Esophagus (tissue), 2 donors: ENCODE data around the gene STAT3. TPM values are rescaled to one million over a fixed set of nuclear protein-coding genes. Genes with fewer than 3 reads are reported as not detected.
A peak's percentile ranks its signal among the peaks of the same experiment; 100 is the strongest.
"Not testable (repeated sequence)": the region's sequence is repeated elsewhere in the genome, so short reads cannot be mapped to it uniquely, and the experiment has no call there.

Experiments
- H3K27ac ChIP-seq, 2 donors: one replicate each; pipeline ENCODE4 v1.5.1; 2013; ENCODE audit warnings: low read depth in 2 of 2, mild to moderate bottlenecking in 2 of 2, inconsistent platforms in 1 of 2, low read length in 1 of 2, moderate library complexity in 1 of 2
- H3K27me3 ChIP-seq, 2 donors: one replicate each; pipeline ENCODE4 v1.6.1; 2013; ENCODE audit warnings: low read length in 2 of 2, control low read depth in 1 of 2, mild to moderate bottlenecking in 1 of 2; ENCODE audit not compliant: insufficient read depth in 2 of 2, control insufficient read depth in 1 of 2
- H3K36me3 ChIP-seq, 2 donors: one replicate each; pipeline ENCODE4 v1.6.1; 2013; ENCODE audit warnings: low read length in 1 of 2; ENCODE audit not compliant: control insufficient read depth in 2 of 2, insufficient read depth in 2 of 2
- H3K4me1 ChIP-seq, 2 donors: one replicate each; pipeline ENCODE4 v1.6.1; 2013; ENCODE audit warnings: low read length in 1 of 2; ENCODE audit not compliant: control insufficient read depth in 2 of 2, insufficient read depth in 2 of 2
- H3K4me3 ChIP-seq, 2 donors: one replicate each; pipeline ENCODE4 v1.5.1; 2013; ENCODE audit warnings: low read length in 2 of 2, mild to moderate bottlenecking in 2 of 2, low read depth in 1 of 2, moderate library complexity in 1 of 2
- H3K9me3 ChIP-seq, 2 donors: one replicate each; pipeline ENCODE4 v1.6.1; 2013; ENCODE audit warnings: mild to moderate bottlenecking in 2 of 2, low read depth in 1 of 2, low read length in 1 of 2, moderate library complexity in 1 of 2; ENCODE audit not compliant: control insufficient read depth in 2 of 2, insufficient read depth in 1 of 2
- WGBS, 2 donors: extraction: QIAGEN DNeasy Blood & Tissue Kit; methylation state at CpG; one replicate each; pipeline ENCODE4 v1.1.7; 2013; 5-methylcytosine and 5-hydroxymethylcytosine counted together
- polyA plus RNA-seq, 2 donors: library from polyadenylated mRNA; stranded (reverse); fragments of 200-250 nt; gene quantifications; one replicate each; pipeline ENCODE4 v1.2.3, GENCODE V29; 2013
- donor health status: healthy with polysubstance abuse.
- donor health status: Bipolar disorder and iron deficiency.

The STAT3 gene
- polyA plus RNA-seq, 2 donors = 30.8 to 64.2 TPM

DNA sequence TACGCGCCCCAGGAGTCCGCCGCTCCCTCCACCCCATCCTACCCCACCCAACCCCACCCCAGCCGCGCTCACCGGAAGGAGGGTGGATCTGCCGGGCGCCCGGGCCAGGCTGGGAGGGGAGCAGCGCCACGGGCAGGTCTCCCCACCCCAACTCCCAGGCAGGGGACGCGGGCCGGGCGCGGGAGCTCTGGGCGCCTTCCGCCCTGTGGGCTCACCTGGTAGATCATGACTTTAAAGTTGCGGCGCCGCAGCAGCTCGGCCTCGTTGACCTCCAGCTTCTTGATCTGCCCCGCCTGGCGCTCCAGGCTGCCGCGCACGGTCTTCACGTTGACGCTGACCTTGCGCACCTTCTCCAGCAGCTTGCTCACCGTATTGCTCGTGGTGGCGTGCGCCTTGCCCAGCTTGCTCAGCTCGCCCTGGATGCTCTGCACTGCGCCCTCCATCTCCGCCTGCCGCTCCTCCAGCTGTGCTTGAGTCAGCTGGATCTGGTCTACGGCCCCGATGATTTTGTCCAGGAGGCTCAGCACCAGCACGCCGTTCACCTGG lies 34.2 kb upstream of the STAT3 start:
- peak overlapping the region; percentile 68 to 75 for H3K4me3 ChIP-seq
- no peaks in the 10 kb centered on the region for H3K36me3 ChIP-seq
- no peaks in the 10 kb centered on the region for H3K9me3 ChIP-seq
- no peaks in the 10 kb centered on the region for H3K27me3 ChIP-seq
- WGBS, 2 donors = 0% methylated on average over 35 to 44 of the region's 44 CpGs
- H3K4me1 ChIP-seq = peaks cover 0 to 6% of the 10 kb centered on the region in 2 donors
- H3K27ac ChIP-seq = peak overlapping the region; percentile 95 to 96

DNA sequence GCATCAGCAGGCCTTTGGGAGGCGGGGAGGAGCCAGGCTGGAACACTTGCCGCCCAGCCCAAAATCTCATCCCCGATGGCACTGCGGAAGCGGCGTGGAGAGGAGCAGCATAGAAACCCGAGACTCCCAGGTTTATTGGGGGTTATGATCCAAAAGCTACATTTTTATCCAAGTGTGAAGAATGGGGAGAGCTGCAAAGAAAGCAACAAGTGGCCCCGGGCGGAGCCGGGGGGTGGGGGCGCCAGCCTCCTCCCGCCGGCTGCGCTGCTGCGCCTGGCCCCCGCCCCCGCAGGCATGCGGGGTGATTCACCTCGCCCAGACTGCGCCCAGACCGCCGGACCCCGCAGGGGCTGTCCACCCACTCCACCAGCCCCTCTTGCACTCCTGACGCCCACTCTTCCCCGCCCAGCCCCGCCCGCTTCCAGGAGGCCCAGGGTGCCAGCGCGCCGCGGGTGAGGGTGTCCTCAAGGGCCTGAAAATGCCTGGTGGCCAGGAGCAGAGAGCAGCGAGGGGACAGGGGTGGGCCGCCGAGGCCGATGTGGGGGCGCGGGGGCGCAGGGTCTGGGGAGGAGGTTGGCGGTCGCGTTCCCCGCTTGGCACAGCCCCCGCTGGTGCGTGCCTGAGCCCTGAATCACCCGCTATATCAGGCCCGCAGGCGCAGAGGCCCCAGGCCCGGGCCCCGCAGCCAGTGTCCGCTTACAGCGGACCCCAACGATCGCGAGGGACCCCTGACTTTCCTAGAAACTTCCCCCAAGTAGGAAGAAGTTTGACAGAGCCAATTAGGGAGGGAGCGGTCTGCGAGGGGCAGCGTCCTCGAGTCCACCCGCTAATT lies 33.5 kb upstream of the STAT3 start:
- Histone ChIP-seq H3K27ac (peak overlapping the region; percentile 95 to 96), H3K27me3 (no peaks in the 10 kb centered on the region), H3K4me1 (peaks cover 3 to 6% of the 10 kb centered on the region in 2 donors), H3K4me3 (peak overlapping the region; percentile 68 to 75), H3K9me3 (no peaks in the 10 kb centered on the region), H3K36me3 (no peaks in the 10 kb centered on the region)
- WGBS, 2 donors = 2 to 9% methylated on average over 59 of the region's 59 CpGs

DNA sequence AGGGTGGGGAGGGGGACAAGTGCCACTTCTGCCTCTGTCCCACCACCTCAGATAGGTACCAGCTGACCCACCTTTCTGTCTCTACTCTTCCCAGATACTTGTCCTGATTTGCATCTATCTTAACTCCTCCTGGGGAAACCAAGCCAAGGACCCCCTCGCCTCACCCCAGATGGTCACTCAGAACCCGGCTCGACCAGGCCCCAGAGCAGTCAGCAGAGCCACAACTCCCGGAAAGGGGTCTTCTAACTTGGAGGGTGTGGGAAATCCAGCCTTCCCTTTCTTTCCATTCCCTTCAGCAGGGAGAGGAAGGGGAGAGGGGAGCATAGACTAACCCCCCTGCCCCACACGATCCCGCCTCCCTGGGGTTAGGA lies 32.9 kb upstream of the STAT3 start:
- Histone ChIP-seq H3K4me3 (peak overlapping the region; percentile 68 to 75), H3K27ac (peak overlapping the region; percentile 95 to 96), H3K36me3 (no peaks in the 10 kb centered on the region), H3K4me1 (peaks cover 6 to 7% of the 10 kb centered on the region in 2 donors), H3K27me3 (no peaks in the 10 kb centered on the region), H3K9me3 (no peaks in the 10 kb centered on the region)
- 12 to 37% methylated on average over 6 of the region's 6 CpGs for WGBS, 2 donors

DNA sequence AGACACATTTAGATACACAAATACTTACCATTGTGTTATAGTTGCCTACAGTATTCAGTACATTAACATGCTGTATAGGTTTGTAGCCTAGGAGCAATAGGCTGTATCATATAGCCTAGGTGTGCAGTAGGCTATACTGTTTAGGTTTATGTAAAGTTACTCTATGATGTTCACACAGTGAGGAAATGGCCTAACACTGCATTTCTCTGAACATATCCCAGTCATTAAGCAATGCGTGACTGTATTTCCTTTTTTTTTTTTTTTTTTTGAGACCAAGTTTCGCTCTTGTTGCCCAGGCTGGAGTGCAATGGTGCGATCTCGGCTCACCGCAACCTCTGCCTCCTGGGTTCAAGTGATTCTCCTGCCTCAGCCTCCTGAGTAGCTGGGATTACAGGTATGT lies 29.7 kb upstream of the STAT3 start:
- peaks cover 4 to 11% of the 10 kb centered on the region in 2 donors for H3K4me1 ChIP-seq
- H3K36me3 ChIP-seq, H3K9me3 ChIP-seq, H3K4me3 ChIP-seq, H3K27ac ChIP-seq, H3K27me3 ChIP-seq: not testable (repeated sequence)
- WGBS, 2 donors = 79 to 86% methylated on average over 2 to 5 of the region's 5 CpGs

DNA sequence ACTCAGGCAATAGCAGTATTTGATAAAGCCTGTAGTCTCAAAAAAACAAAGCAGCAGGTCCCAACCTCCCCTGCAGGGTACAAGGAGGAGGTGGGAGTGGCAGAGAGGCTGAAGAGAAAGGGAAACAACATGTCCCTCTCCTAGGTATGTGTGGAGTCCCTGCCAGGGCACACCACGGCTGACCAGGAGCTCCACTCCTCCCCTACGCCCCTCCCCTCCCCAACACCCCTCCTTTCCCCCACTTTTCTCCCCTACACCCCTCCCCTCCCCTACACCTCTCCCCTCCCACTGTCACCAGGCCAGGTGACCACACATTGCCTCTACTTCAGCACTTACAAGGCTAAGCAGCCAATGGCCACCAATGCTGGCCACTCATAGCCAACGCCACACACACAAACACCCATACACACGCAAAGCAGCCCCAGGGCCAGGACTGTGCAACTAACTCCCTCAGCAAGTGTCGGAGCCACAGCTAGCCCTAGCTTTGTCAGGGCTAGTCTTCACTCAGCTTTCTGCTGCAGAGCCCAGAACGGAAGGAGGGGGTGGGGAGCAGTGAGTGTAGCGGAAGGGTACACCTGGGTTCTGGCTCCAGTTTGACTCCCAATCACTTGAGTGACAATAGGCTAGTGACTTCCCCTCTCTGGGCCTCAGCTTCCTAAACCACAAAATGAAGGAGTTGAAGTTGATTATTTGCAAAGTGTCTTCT lies 26.6 kb upstream of the STAT3 start:
- H3K4me1 ChIP-seq = peaks cover 0 to 22% of the 10 kb centered on the region in 2 donors
- H3K27ac ChIP-seq = peak overlapping the region; percentile 54 to 75
- no peaks in the 10 kb centered on the region for H3K27me3 ChIP-seq
- H3K9me3 ChIP-seq = no peaks in the 10 kb centered on the region
- no peaks in the 10 kb centered on the region for H3K36me3 ChIP-seq
- H3K4me3 ChIP-seq = no peak overlapping the region
- 28 to 32% methylated on average over 6 to 7 of the region's 7 CpGs for WGBS, 2 donors

DNA sequence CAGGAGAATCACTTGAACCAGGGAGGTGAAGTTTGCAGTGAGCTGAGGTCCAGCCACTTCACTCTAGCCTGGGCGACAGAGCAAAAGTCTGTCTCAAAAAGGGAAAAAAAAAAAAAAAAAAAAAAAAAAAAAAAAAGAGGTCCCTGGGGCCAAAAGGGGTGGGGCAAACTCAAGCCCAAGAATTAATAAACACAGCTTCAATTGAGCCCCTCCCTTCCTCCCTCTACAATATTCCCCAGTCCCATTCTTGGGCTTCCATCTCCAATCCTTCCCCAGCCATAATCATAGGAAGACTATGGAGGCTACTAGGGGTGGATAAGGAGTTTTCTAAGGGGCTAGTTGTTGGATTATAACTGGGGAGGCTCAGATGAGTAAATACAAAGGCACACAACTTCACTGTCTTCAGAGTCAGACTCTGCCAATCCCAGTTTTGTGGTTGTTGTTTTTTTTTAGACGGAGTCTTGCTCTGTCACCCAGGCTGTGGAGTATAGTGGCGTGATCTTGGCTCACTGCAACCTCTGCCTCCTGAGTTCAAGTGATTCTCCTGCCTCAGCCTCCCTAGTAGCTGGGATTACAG lies 25.3 kb upstream of the STAT3 start:
- no peak overlapping the region for H3K4me3 ChIP-seq
- no peaks in the 10 kb centered on the region for H3K27me3 ChIP-seq
- 38 to 47% methylated on average over 3 of the region's 3 CpGs for WGBS, 2 donors
- peak overlapping the region; percentile 31 to 54 for H3K27ac ChIP-seq
- H3K9me3 ChIP-seq = no peaks in the 10 kb centered on the region
- peaks cover 0 to 26% of the 10 kb centered on the region in 2 donors for H3K4me1 ChIP-seq
- no peaks in the 10 kb centered on the region for H3K36me3 ChIP-seq

DNA sequence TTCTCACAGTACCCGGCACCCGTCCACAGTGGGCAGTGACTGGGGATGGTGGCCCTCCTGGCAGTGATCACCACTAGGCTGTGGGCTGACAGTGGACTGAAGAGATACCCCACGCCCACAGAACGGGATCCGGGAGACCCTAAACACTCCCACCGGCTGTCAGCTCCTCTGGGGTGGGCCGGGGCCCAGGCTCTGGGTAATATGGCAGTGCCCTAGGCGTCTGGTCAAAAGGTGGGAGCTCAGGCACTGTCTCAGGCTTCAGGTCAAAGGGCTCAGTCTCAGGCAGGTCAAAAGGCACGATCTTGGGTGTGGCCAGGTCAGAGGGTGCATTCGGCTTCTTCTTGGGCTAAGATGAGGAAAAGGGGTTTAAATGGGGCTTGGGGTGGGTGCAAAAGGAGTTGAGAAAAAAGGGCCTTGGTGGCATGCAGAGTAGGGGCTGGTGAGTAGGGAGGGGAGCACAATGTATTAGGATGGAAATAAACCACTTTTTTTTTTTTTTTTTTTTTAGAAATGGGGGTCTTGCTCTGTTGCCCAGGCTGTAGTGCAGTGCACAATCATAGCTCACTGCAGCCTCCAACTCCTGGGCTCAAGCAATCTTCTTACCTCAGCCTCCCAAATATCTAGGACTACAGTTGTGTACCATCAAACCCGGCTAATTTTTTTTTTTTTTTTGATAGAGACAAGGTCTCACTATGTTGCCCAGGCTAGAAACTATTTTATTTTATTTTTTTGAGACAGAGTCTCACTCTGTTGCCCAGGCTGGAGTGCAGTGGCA lies 23.9 kb upstream of the STAT3 start:
- H3K27me3 ChIP-seq = no peaks in the 10 kb centered on the region
- H3K4me3 ChIP-seq = no peak overlapping the region
- no peaks in the 10 kb centered on the region for H3K36me3 ChIP-seq
- 42 to 58% methylated on average over 11 of the region's 11 CpGs for WGBS, 2 donors
- H3K4me1 ChIP-seq = peaks cover 0 to 26% of the 10 kb centered on the region in 2 donors
- H3K9me3 ChIP-seq = no peaks in the 10 kb centered on the region
- H3K27ac ChIP-seq = peak overlapping the region; percentile 80 to 99

DNA sequence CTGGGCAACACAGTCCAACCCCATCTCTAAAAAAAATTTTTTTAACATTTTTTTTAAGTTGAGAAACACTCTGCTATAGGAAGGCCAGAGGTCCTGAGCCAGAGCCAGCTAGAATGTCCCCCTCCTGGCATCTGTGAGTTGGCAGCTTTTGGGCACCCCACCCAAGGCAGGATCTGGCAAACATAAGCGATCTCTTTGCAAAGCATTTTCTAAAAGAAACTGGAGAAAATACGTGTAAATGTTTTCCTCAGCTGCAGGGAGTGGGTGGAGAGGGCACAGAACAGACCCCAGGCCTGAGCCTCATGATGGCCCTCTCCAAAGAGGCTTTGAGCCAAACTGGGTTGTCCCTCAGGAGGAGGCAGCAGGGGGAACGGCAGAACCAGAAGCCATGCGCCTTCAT lies 23.1 kb upstream of the STAT3 start:
- Histone ChIP-seq H3K4me3 (no peak overlapping the region), H3K27me3 (no peaks in the 10 kb centered on the region), H3K27ac (peak overlapping the region; percentile 80 to 99), H3K4me1 (peaks cover 0 to 20% of the 10 kb centered on the region in 2 donors), H3K36me3 (no peaks in the 10 kb centered on the region), H3K9me3 (no peaks in the 10 kb centered on the region)
- WGBS, 2 donors = 16 to 27% methylated on average over 4 of the region's 4 CpGs

DNA sequence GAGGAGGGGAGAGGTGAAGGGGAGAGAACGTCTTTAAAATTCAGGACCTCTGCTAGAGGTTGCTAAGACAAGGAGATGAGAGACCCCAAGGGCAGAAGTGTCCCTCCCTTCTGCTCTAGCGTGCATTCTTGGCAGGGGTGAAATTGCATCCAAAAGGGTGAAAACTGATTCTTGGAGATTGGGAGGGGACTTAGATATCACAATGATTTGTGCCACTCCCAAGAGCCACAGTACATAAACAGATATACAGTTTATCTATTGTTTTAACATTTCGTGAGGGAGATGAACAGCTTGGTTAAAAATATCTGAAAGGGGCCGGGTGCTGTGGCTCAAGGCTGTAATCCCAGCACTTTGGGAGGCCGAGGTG lies 22.1 kb upstream of the STAT3 start:
- peaks cover 0 to 19% of the 10 kb centered on the region in 2 donors for H3K4me1 ChIP-seq
- H3K27ac ChIP-seq = peak overlapping the region; percentile 91 to 99
- H3K27me3 ChIP-seq = no peaks in the 10 kb centered on the region
- H3K9me3 ChIP-seq = no peaks in the 10 kb centered on the region
- no peaks in the 10 kb centered on the region for H3K36me3 ChIP-seq
- WGBS, 2 donors = 36 to 56% methylated on average over 5 of the region's 5 CpGs
- H3K4me3 ChIP-seq = no peak overlapping the region
